Smooth muscle cell (in vitro differentiated cells): ENCODE results near the gene TSPAN33. TPM values are rescaled to one million over a fixed set of nuclear protein-coding genes. Genes with fewer than 3 reads are reported as not detected.
A peak's percentile ranks its signal among the peaks of the same experiment; 100 is the strongest.
"Not testable (repeated sequence)": the region's sequence is repeated elsewhere in the genome, so short reads cannot be mapped to it uniquely, and the experiment has no call there.

Experiments
- DNase-seq: peaks from one replicate; lab custom pipeline; 2025; ENCODE audit not compliant: unreplicated experiment; lab: John Stamatoyannopoulos, UW
- H2AFZ ChIP-seq: fragments of 200-600 bp; sonication (generic); 2 replicates; pipeline ENCODE4 v1.6.0; 2016; ENCODE audit warnings: antibody characterized with exemption, low read depth, mild to moderate bottlenecking
- H3F3A ChIP-seq: fragments of 200-600 bp; sonication (generic); 2 replicates; pipeline ENCODE4 v1.6.0; 2017; ENCODE audit warnings: antibody characterized with exemption, low read depth
- H3K27ac ChIP-seq: fragments of 200-600 bp; sonication (generic); 2 replicates; pipeline ENCODE4 v1.5.1; 2016; ENCODE audit warnings: low read depth, mild to moderate bottlenecking
- H3K27me3 ChIP-seq: fragments of 200-600 bp; sonication (generic); 2 replicates; pipeline ENCODE4 v1.6.1; 2016; ENCODE audit warnings: low read depth, mild to moderate bottlenecking
- H3K36me3 ChIP-seq: fragments of 200-600 bp; sonication (generic); 2 replicates; pipeline ENCODE4 v1.5.1; 2016; ENCODE audit warnings: low read depth
- H3K4me1 ChIP-seq: fragments of 200-600 bp; sonication (generic); 2 replicates; pipeline ENCODE4 v1.5.1; 2016; ENCODE audit warnings: low read depth
- H3K4me2 ChIP-seq: fragments of 200-600 bp; sonication (generic); 2 replicates; pipeline ENCODE4 v1.6.0; 2016; ENCODE audit warnings: mild to moderate bottlenecking
- H3K4me3 ChIP-seq: fragments of 200-600 bp; sonication (generic); 2 replicates; pipeline ENCODE4 v1.5.1; 2016; ENCODE audit warnings: mild to moderate bottlenecking
- H3K79me2 ChIP-seq: fragments of 200-600 bp; sonication (generic); 2 replicates; pipeline ENCODE4 v1.6.0; 2016; ENCODE audit warnings: low read depth, mild to moderate bottlenecking
- H3K9ac ChIP-seq: fragments of 200-600 bp; sonication (generic); 2 replicates; pipeline ENCODE4 v1.6.0; 2016; ENCODE audit warnings: low read depth
- H3K9me3 ChIP-seq: fragments of 200-600 bp; sonication (generic); replicated peaks from 2 replicates; pipeline ENCODE4 v1.5.1; 2016; ENCODE audit warnings: low read depth
- H4K20me1 ChIP-seq: fragments of 200-600 bp; sonication (generic); 2 replicates; pipeline ENCODE4 v1.6.0; 2016; ENCODE audit warnings: low read depth
- CTCF ChIP-seq: fragments of 200-600 bp; sonication (generic); IDR thresholded peaks from 2 replicates; pipeline ENCODE4 v1.5.1; 2017; ENCODE audit warnings: borderline replicate concordance, mild to moderate bottlenecking, antibody characterized with exemption; ENCODE audit not compliant: insufficient read depth, poor library complexity, severe bottlenecking
- WGBS: methylation state at CpG from one replicate; pipeline ENCODE4 v1.1.7; 2016; ENCODE audit warnings: low lambda C conversion rate; 5-methylcytosine and 5-hydroxymethylcytosine counted together
- polyA plus RNA-seq: library from polyadenylated mRNA; unstranded; fragments of >200 nt; fragmentation: Nextera tagmentation; extraction: Ambion mirVana; gene quantifications from 2 replicates; pipeline ENCODE4 v1.2.1, GENCODE V29; 2016
- small RNA-seq: library from RNA; depleted of rRNA; stranded (forward); fragments of <200 nt; gene quantifications from one replicate; pipeline ENCODE3, GENCODE V24; 2014
- total RNA-seq: library from RNA; depleted of rRNA; stranded (reverse); fragments of >200 nt; gene quantifications from 2 replicates; pipeline ENCODE4 v1.2.3, GENCODE V29; 2014

TSPAN33 gene
- total and polyA plus RNA-seq, 2 experiments from 2014 or later: 1.6 to 2.8 TPM

- Histone ChIP-seq H3K9ac (no peak overlapping the region), H2AFZ (no peak overlapping the region), H3K36me3 (no peaks in the 10 kb centered on the region), H3F3A (no peaks in the 10 kb centered on the region), H3K4me2 (no peak overlapping the region), H3K27ac (no peak overlapping the region), H3K4me3 (no peak overlapping the region), H3K79me2 (no peaks in the 10 kb centered on the region), H4K20me1 (no peaks in the 10 kb centered on the region), H3K27me3 (no peaks in the 10 kb centered on the region), H3K9me3 (no peaks in the 10 kb centered on the region), H3K4me1 (no peaks in the 10 kb centered on the region)
- peak; percentile 33 for DNase-seq
- WGBS: 17% methylated on average over 9 of the region's 9 CpGs
- peak; percentile 89 for TF ChIP-seq CTCF
Measured at GRCh38 chr7:129218514-129219062, 74.1 kb downstream of the TSPAN33 start.

GRCh38 chr7:129219166-129219565 lies 74.7 kb downstream of the TSPAN33 start:
- H3K79me2 ChIP-seq, H3K27ac ChIP-seq, H3F3A ChIP-seq, H4K20me1 ChIP-seq, H3K4me1 ChIP-seq, H3K4me2 ChIP-seq, H3K9ac ChIP-seq, H3K9me3 ChIP-seq, H2AFZ ChIP-seq, H3K36me3 ChIP-seq, DNase-seq, H3K4me3 ChIP-seq, H3K27me3 ChIP-seq: not testable (repeated sequence)
- WGBS: 96% methylated on average over 3 of the region's 4 CpGs

Small RNAs within 50 kb of the gene (small RNA-seq; reads per million reads assigned to genes)
- gene RNY1P11: not detected

Other genes starting within 250 kb of the TSPAN33 start
- gene KCP, start 234.0 kb upstream of the TSPAN33 start, total RNA-seq: 0.99 and 3.1 TPM in 2 replicates
- 4.5 and 6.2 TPM in 2 replicates for gene KCP, start 234.0 kb upstream of the TSPAN33 start, polyA plus RNA-seq
- gene IRF5, start 206.8 kb upstream of the TSPAN33 start, total RNA-seq: 0.76 and 1.2 TPM in 2 replicates
- 0.35 TPM in 1 of 2 replicates, not detected in the other for gene IRF5, start 206.8 kb upstream of the TSPAN33 start, polyA plus RNA-seq
- 41.3 and 45.0 TPM in 2 replicates for gene TNPO3, start 89.6 kb upstream of the TSPAN33 start, total RNA-seq
- 28.4 and 28.6 TPM in 2 replicates for gene TNPO3, start 89.6 kb upstream of the TSPAN33 start, polyA plus RNA-seq
- 23.6 and 30.6 TPM in 2 replicates for gene SMO, start 43.9 kb downstream of the TSPAN33 start, total RNA-seq
- 21.0 and 25.8 TPM in 2 replicates for gene SMO, start 43.9 kb downstream of the TSPAN33 start, polyA plus RNA-seq
- gene AHCYL2, start 80.3 kb downstream of the TSPAN33 start, total RNA-seq: 7.3 and 10.8 TPM in 2 replicates
- gene AHCYL2, start 80.3 kb downstream of the TSPAN33 start, polyA plus RNA-seq: 5.4 and 6.3 TPM in 2 replicates